A673 (cell line): Measurements from ENCODE around the gene UTP4. TPM values are rescaled to one million over a fixed set of nuclear protein-coding genes. Genes with fewer than 3 reads are reported as not detected.

Experiments
- BruUV-seq: library from RNA; stranded (reverse); fragments of 400-500 nt; replicated peaks from 2 replicates; lab custom pipeline; 2021; lab: Mats Ljungman, UMichigan
- CTCF ChIA-PET: fragments of 300-600 bp; sonication (Branson Sonifier 250); formaldehyde crosslinking; loops from one replicate; lab custom pipeline; 2022; ENCODE audit warnings: antibody characterized with exemption; lab: Charles Lee
- POLR2A ChIA-PET: fragments of 300-600 bp; sonication (Branson Sonifier 250); formaldehyde crosslinking; loops from one replicate; lab custom pipeline; 2022; ENCODE audit warnings: antibody characterized with exemption; ENCODE audit not compliant: low non-redundant PET; lab: Charles Lee
- DNase-seq: peaks from one replicate; pipeline ENCODE4 v3.0.0-alpha.2; 2015; ENCODE audit warnings: low spot score
- H3K27ac ChIP-seq: fragments of 200-600 bp; sonication (generic); 2 replicates; pipeline ENCODE4 v1.5.1; 2016; ENCODE audit warnings: mixed run types, low read depth, mild to moderate bottlenecking, mixed read lengths, antibody characterized with exemption, low read length; ENCODE audit not compliant: poor library complexity, severe bottlenecking
- H3K27me3 ChIP-seq: fragments of 200-600 bp; sonication (generic); replicated peaks from 2 replicates; pipeline ENCODE4 v1.6.1; 2017; ENCODE audit warnings: mixed run types, low read depth, mild to moderate bottlenecking, mixed read lengths, antibody characterized with exemption, low read length; ENCODE audit not compliant: insufficient read depth, poor library complexity
- H3K36me3 ChIP-seq: fragments of 200-600 bp; sonication (generic); 2 replicates; pipeline ENCODE4 v1.6.1; 2016; ENCODE audit warnings: mixed run types, mild to moderate bottlenecking, mixed read lengths, antibody characterized with exemption, low read length; ENCODE audit not compliant: insufficient read depth, poor library complexity, severe bottlenecking
- H3K4me1 ChIP-seq: fragments of 200-600 bp; sonication (generic); 2 replicates; pipeline ENCODE4 v1.6.1; 2017; ENCODE audit warnings: mixed run types, mild to moderate bottlenecking, mixed read lengths, antibody characterized with exemption, low read length; ENCODE audit not compliant: insufficient read depth, poor library complexity, severe bottlenecking
- H3K4me3 ChIP-seq: fragments of 200-600 bp; sonication (generic); 2 replicates; pipeline ENCODE4 v1.5.1; 2016; ENCODE audit warnings: low read depth, mixed run types, mild to moderate bottlenecking, mixed read lengths, low read length; ENCODE audit not compliant: poor library complexity, severe bottlenecking
- H3K9me3 ChIP-seq: fragments of 200-600 bp; sonication (generic); 2 replicates; pipeline ENCODE4 v1.6.1; 2016; ENCODE audit warnings: mixed run types, low read depth, mild to moderate bottlenecking, mixed read lengths, antibody characterized with exemption, low read length; ENCODE audit not compliant: poor library complexity, severe bottlenecking
- CTCF ChIP-seq: fragments of 300-800, 200-600 bp; sonication (generic); conservative IDR thresholded peaks from 2 replicates; pipeline ENCODE4 v1.5.1; 2017; ENCODE audit warnings: low read depth, mild to moderate bottlenecking, antibody characterized with exemption, low read length, moderate library complexity, mixed read lengths
- EZH2 ChIP-seq: fragments of 200-600 bp; sonication (generic); IDR thresholded peaks from 2 replicates; pipeline ENCODE4 v1.6.1; 2017; ENCODE audit warnings: borderline replicate concordance, low read depth, mild to moderate bottlenecking, mixed read lengths, antibody characterized with exemption, low read length; ENCODE audit not compliant: poor library complexity, severe bottlenecking
- intact Hi-C: fragments of 100-400 bp; cut with micrococcal nuclease; formaldehyde crosslinking; loops from one replicate; pipeline ENCODE4 v1.10.0; 2022; ENCODE audit not compliant: unreplicated experiment
- total RNA-seq: library from RNA; stranded (reverse); gene quantifications from 2 replicates; pipeline ENCODE4 v1.2.3, GENCODE V29; 2021

The UTP4 gene
- total RNA-seq, 1 experiment from 2014 or later = 146 TPM

GRCh38 chr16:69131167-69131838, 1.1 kb upstream of the UTP4 start:
- no TSS peak for BruUV-seq
- Histone ChIP-seq H3K4me3 (peak overlapping the region; percentile 90), H3K4me1 (peaks cover 17% of the 10 kb centered on the region), H3K27ac (peak overlapping the region; percentile 97), H3K36me3 (peaks cover 18% of the 10 kb centered on the region), H3K27me3 (no peaks in the 10 kb centered on the region), H3K9me3 (no peaks in the 10 kb centered on the region)
- intact Hi-C loops = no loop called here
- ChIA-PET POLR2A (no interaction called here), CTCF (no interaction called here)
- TF ChIP-seq EZH2 = no peak
- no peak for TF ChIP-seq CTCF
- DNase-seq = peak; percentile 65

- Histone ChIP-seq H3K9me3 (no peaks in the 10 kb centered on the region), H3K27me3 (no peaks in the 10 kb centered on the region), H3K36me3 (peaks cover 24% of the 10 kb centered on the region), H3K27ac (peak overlapping the region; percentile 97), H3K4me3 (peak overlapping the region; percentile 90), H3K4me1 (peaks cover 17% of the 10 kb centered on the region)
- ChIA-PET POLR2A (no interaction called here), CTCF (no interaction called here)
- DNase-seq = peak; percentile 85
- BruUV-seq = no TSS peak
- TF ChIP-seq CTCF (no peak), EZH2 (no peak)
- intact Hi-C loops = no loop called here
Observed at GRCh38 chr16:69131839-69132423, 518 bp upstream of the UTP4 start.

- intact Hi-C loops = no loop called here
- Histone ChIP-seq H3K27me3 (no peaks in the 10 kb centered on the region), H3K4me3 (peak overlapping the region; percentile 90), H3K4me1 (peaks cover 17% of the 10 kb centered on the region), H3K27ac (peak overlapping the region; percentile 97), H3K36me3 (peaks cover 40% of the 10 kb centered on the region), H3K9me3 (no peaks in the 10 kb centered on the region)
- TF ChIP-seq EZH2 = no peak
- no peak for TF ChIP-seq CTCF
- CTCF ChIA-PET = interaction anchor here (0.6 kb wide), 1 partner anchor 160 kb away, joined by 5 read pairs; no protein-coding TSS in a partner anchor
- DNase-seq = no peak
- BruUV-seq = no TSS peak
- POLR2A ChIA-PET = interaction anchor here (0.6 kb wide), 3 partner anchors 19 to 980 kb away, joined by 4 to 7 read pairs (median 4); partner anchors contain the start of gene TANGO6
Observed at GRCh38 chr16:69133373-69133954, 1.0 kb downstream of the UTP4 start.
